HG02763 (cell line): ENCODE results near the gene VIPR2.
"Not testable (repeated sequence)": the region's sequence is repeated elsewhere in the genome, so short reads cannot be mapped to it uniquely, and the experiment has no call there.

Source experiments
- ATAC-seq: cut with Tn5 transposase; IDR thresholded peaks from one replicate; pipeline ENCODE4 v1.9.1; 2021; ENCODE audit warnings: mild to moderate bottlenecking, moderate library complexity; ENCODE audit not compliant: unreplicated experiment

The VIPR2 gene

GRCh38 chr7:159014297-159015062, 130.2 kb downstream of the VIPR2 start:
- no peak for ATAC-seq

- ATAC-seq, result no peak
These were observed 130.8 kb downstream of the VIPR2 start for GRCh38 chr7:159013825-159014289.

DNA sequence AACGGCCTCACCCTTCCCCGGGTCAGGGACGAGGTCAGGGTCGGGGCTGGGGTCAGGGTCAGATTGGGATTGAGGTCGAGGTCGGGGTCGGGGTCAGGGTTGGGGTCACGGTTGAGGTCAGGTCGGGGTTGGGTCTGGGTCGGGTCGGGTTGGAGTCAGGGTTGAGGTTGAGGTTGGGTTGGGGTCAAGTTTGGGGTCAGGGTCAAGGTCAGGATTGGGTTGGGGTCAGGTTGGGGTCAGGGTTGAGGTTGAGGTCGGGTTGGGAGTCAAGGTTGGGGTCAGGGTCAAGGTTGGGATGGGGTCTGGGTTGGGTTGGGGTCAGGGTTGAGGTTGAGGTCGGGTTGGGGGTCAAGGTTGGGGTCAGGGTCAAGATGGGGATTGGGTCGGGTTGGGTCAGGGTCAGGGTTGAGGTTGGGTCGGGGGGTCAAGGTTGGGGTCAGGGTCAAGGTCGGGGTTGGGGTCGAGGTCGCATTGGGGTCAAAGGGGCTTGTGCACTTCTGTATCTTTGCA, 131.4 kb downstream of the VIPR2 start:
- no peak for ATAC-seq

DNA sequence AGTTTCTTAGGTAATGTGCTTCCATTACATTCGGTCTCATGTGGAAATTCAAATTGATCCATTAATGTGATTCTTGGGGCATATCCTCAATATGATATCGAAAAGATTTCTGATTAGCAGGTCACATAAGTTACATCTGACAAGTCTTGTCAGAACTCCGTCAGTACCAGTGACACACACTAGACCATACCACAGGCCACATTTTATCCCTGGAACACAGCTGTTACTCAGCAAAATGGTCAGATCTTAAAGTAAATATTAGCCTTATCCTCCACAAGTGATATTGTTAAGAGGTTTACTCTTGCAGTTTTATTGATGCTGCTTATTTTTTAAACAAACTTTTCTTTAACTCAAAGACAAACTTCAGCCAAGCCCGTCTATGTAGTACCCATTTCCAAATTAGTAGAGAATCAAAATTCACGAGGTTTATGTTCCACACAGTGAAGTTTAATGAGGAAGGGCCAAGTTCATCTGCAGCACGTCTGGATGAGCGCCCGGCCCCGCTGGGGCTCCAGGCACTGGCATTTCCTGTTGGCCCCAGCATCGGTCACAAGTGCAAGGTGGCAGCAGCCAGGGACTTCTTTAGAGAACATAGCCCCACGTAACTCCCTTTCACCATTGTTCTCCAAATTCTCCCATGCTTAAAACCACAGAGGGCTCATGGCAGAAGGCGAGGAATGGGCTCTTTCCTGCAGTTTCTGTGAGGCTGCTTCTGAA, 132.2 kb downstream of the VIPR2 start:
- ATAC-seq, result no peak

GRCh38 chr7:159011722-159012022, 133.0 kb downstream of the VIPR2 start:
- no peak for ATAC-seq

GRCh38 chr7:159010937-159011721, 133.5 kb downstream of the VIPR2 start:
- no peak for ATAC-seq

- ATAC-seq, result no peak
These were observed 134.3 kb downstream of the VIPR2 start for GRCh38 chr7:159010411-159010810.

GRCh38 chr7:159009951-159010350, 134.7 kb downstream of the VIPR2 start:
- ATAC-seq, result no peak

DNA sequence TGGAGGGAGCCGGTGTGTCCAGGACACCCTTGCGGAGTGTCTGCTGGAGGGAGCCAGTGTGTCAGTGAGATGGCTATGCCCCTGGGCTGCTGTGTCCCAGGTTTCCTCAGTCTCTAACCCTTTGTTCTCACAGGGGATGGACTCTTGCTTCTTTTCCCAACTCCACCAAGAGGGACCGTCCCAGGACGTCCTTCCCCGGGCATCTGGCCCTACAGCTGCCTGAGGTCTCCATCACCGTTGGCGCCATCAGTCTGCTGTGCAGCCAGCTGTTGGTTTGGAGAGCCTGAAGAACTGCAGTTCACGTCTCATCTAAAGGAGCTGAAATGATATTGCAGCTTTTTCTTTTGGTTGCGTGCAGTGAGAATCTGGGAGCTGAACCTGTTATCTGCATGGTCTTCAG, 136.2 kb downstream of the VIPR2 start:
- no peak for ATAC-seq

- no peak for ATAC-seq
These were observed 136.7 kb downstream of the VIPR2 start for GRCh38 chr7:159007996-159008389.

- ATAC-seq, result no peak
These were observed 137.2 kb downstream of the VIPR2 start for GRCh38 chr7:159007364-159007995.

DNA sequence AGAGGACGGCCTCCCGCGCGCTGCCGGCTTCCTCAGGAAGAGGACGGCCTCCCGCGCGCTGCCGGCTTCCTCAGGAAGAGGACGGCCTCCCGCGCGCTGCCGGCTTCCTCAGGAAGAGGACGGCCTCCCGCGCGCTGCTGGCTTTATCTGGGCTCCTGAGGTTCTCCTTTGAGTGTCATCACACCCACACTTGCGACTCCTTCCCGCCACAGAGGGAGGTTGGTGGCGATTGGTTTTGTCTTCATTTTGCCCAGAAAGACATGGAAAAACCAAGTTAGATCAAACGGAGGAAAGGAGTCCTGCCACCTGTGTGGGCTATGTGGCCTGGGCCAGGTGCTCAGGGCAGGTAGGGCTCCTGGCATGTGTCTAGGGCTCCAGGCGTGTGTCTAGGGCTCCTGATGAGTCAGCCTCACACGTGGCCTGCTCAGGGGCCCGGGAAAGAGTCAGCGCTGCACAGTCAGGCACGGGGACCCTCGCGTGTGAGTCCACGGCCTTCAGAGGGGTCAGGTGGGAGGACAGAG, 138.0 kb downstream of the VIPR2 start:
- no peak for ATAC-seq

- not testable (repeated sequence) for ATAC-seq
These were observed 138.6 kb downstream of the VIPR2 start for GRCh38 chr7:159006022-159006609.

DNA sequence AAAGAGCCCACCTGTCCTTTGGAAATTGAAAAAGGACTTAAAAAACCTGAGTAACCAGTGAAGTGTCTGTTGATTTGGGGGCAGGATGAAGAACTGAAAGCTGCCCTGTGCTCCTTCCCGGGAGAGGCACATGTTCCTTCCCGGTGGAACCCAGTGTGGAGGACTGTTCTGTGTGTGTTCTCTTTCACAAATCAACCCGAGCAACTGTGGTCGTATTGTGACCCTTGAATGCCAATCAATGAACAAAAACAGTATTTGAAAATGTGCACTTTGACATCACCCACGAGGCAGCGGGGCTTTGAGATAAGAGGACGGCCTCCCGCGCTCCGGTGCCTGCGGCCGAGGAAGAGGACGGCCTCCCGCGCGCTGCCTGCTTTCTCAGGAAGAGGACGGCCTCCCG, 139.0 kb downstream of the VIPR2 start:
- ATAC-seq, result no peak

GRCh38 chr7:159004411-159004810, 140.3 kb downstream of the VIPR2 start:
- ATAC-seq, result no peak

DNA sequence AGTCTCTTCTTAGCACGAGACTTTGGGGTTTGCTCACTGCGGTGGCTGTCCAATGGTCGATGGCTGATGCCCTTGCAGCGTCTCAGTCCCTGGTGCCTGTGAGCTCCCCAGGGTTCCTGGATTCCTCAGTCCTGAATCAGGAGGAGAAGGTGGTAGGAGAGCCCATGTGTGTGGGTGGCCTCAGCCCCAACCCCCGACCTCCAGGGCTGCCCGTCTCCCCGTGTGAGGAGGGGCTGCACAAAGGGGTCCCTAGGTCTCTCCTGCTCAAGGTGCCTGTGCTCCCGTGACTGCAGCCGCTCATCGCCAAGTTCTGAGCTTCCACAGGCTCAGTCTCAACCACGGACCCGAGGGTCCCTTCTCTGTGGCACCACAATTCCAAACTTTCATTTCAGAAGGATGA, 142.9 kb downstream of the VIPR2 start:
- ATAC-seq, result no peak

- ATAC-seq, result no peak
These were observed 143.7 kb downstream of the VIPR2 start for GRCh38 chr7:159000859-159001435.

GRCh38 chr7:159000070-159000469, 144.6 kb downstream of the VIPR2 start:
- ATAC-seq, result no peak

GRCh38 chr7:158999496-158999895, 145.2 kb downstream of the VIPR2 start:
- no peak for ATAC-seq

DNA sequence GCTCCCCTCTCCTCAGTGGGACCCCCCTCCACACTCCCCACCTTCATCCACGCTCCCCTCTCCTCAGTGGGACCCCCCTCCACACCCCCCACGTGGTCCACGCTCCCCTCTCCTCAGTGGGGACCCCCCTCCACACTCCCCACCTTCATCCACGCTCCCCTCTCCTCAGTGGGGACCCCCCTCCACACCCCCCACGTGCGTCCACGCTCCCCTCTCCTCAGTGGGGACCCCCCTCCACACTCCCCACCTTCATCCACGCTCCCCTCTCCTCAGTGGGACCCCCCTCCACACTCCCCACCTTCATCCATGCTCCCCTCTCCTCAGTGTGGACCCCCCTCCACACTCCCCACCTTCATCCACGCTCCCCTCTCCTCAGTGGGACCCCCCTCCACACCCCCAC, 146.4 kb downstream of the VIPR2 start:
- not testable (repeated sequence) for ATAC-seq
